ENCODE data around the gene ANKRD65. TPM values are rescaled to one million over a fixed set of nuclear protein-coding genes. Genes with fewer than 3 reads are reported as not detected.

The ANKRD65 gene
- total and polyA plus RNA-seq, 2 experiments from 2014 or later = 2.1 to 5.5 TPM

DNA sequence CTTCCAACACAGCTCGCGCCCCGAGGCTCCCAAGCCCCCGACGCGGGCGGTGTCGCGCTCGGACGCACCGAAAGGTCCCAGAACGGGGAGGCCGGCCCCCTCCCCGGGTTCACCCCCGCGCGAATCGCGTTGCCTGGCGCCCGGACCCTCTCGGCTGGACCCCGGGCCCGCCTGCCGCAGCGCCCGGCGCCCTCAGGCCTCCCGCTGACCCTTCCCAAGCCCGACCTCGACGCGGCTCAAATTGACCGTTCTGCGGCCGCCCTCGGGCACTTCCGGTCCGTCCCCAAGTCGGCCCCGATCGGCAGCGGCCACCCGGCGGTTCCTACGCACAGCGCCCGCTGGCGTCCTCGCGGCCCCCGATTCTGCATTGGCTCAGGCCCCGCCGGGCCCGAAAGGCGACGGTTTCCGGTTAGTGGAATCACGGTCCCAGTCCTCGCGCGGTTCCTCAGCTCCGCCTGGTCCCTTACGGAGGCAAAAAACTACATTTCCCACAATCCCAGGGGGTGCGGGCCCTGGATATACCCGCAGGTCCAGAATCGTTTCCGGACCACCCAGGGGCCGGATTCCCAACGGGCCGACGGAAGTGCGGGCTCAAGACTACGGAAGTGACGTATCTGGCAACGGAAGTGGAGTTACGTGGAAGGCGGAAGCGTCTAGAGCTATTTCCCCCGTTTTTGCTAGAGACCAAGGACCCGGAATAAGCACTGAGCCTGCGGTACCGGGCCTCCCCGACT, 46.0 kb downstream of the ANKRD65 start, which contains the start of gene AURKAIP1:
Gene AURKAIP1, minus strand, starts transcription at position 279 of the 734 bp plus-strand sequence. CDS start 451 bp downstream, outside the sequence.
- DNase-seq (ENCODE audit: low spot score) = peak; percentile 99
- Histone ChIP-seq H3K9me2 (replicated peaks; ENCODE audit: insufficient read depth) (no peaks in the 10 kb centered on the region), H4K20me1 (ENCODE audit: insufficient read depth, poor library complexity, severe bottlenecking) (no peaks in the 10 kb centered on the region), H2AFZ (peak within 1 kb of the TSS; percentile 32), H3K4me1 (ENCODE audit: insufficient read depth) (peaks cover 9% of the 10 kb centered on the region), H3K9me3 (ENCODE audit: low read depth) (no peaks in the 10 kb centered on the region), H3K79me2 (peaks cover 27% of the 10 kb centered on the region), H3K36me3 (replicated peaks; ENCODE audit: insufficient read depth, low read depth) (no peaks in the 10 kb centered on the region), H3K4me3 (peak within 1 kb of the TSS; percentile 52), H3K4me2 (peak within 1 kb of the TSS; percentile 97), H3K27ac (peak within 1 kb of the TSS; percentile 96), H3K27me3 (no peaks in the 10 kb centered on the region)
- WGBS (ENCODE audit: low lambda C conversion rate, missing lambda C conversion rate) = 1% methylated on average over 59 of the region's 85 CpGs
- TF ChIP-seq EZH2 (IDR thresholded peaks at IDR 0.05; ENCODE audit: borderline replicate concordance) (no peak), EZH2phosphoT487 (IDR thresholded peaks at IDR 0.05; ENCODE audit: low read depth, severe bottlenecking, unreplicated experiment) (no peak)
- TF ChIP-seq, protein P1, sequence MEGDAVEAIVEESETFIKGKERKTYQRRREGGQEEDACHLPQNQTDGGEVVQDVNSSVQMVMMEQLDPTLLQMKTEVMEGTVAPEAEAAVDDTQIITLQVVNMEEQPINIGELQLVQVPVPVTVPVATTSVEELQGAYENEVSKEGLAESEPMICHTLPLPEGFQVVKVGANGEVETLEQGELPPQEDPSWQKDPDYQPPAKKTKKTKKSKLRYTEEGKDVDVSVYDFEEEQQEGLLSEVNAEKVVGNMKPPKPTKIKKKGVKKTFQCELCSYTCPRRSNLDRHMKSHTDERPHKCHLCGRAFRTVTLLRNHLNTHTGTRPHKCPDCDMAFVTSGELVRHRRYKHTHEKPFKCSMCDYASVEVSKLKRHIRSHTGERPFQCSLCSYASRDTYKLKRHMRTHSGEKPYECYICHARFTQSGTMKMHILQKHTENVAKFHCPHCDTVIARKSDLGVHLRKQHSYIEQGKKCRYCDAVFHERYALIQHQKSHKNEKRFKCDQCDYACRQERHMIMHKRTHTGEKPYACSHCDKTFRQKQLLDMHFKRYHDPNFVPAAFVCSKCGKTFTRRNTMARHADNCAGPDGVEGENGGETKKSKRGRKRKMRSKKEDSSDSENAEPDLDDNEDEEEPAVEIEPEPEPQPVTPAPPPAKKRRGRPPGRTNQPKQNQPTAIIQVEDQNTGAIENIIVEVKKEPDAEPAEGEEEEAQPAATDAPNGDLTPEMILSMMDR (IDR thresholded peaks at IDR 0.05; ENCODE audit: poor library complexity) = no peak

DNA sequence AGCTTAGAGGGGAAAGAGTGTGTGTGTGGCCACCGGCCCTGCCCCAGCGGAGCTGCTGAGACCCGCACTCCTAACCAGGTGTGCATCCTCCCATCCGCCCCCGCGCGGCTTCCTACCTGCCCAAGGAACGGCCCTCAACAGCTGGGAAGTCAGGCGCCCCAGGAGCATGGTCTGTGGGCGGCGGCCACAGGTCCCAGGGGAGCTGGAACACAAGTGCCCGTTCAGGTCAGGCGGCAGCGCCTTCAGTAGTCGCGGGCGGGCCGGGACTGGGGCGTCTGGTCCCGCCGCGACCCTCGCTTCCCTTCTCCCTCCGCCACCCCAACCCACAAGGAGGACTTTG, 46.5 kb downstream of the ANKRD65 start:
- Histone ChIP-seq H3K4me1 (ENCODE audit: insufficient read depth) (peaks cover 9% of the 10 kb centered on the region), H3K27ac (peak overlapping the region; percentile 85), H4K20me1 (ENCODE audit: insufficient read depth, poor library complexity, severe bottlenecking) (no peaks in the 10 kb centered on the region), H3K4me2 (peak overlapping the region; percentile 97), H3K9me2 (replicated peaks; ENCODE audit: insufficient read depth) (no peaks in the 10 kb centered on the region), H3K79me2 (peaks cover 27% of the 10 kb centered on the region), H3K36me3 (replicated peaks; ENCODE audit: insufficient read depth, low read depth) (no peaks in the 10 kb centered on the region), H3K4me3 (peak overlapping the region; percentile 52), H3K27me3 (no peaks in the 10 kb centered on the region), H3K9me3 (ENCODE audit: low read depth) (no peaks in the 10 kb centered on the region), H2AFZ (peak overlapping the region; percentile 13)
- WGBS (ENCODE audit: low lambda C conversion rate, missing lambda C conversion rate) = 3% methylated on average over 10 of the region's 24 CpGs
- DNase-seq (ENCODE audit: low spot score) = no peak
- no peak for TF ChIP-seq EZH2 (IDR thresholded peaks at IDR 0.05; ENCODE audit: borderline replicate concordance)
- TF ChIP-seq, protein P1 (IDR thresholded peaks at IDR 0.05; ENCODE audit: poor library complexity) = no peak
- no peak for TF ChIP-seq EZH2phosphoT487 (IDR thresholded peaks at IDR 0.05; ENCODE audit: low read depth, severe bottlenecking, unreplicated experiment)

DNA sequence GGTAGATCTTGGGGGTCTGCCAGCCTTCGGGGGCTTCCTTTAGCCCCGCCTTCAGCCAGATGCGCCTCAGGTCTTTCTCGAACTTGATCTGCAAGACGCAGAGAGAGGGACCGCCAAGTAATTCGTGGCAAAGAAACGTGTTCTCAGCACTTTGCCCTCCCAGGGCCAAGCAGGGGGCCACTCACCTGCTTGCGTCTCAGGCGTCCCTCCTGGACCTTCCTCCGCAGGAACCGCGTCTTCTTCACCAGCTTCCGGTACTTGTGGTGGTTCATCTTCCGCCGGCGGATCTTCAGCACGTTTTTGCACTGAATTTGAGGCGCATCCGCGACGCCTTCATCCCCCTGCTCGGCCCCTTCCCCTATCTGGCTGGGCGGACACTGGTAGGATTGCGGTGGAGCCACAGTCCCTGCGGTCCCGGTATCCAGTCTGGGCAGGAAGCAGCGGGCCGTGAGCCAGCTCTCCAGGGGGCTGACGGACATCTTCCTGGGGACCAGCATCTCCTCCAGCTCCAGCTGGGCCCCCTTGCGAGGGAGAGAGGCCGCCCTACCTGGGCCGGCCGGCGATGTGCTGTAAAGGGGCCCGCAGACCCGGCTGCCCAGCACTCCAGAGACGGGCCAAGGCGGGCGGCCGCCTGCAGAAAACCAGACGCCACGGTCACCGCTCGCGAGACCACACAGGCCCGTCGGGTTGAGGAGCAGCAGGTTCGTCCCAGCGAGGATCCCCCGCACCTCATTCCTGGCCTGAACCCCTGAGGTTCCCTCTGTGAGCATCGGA, 47.1 kb downstream of the ANKRD65 start:
- no peak overlapping the region for H2AFZ ChIP-seq
- peak overlapping the region; percentile 97 for H3K4me2 ChIP-seq
- no peaks in the 10 kb centered on the region for H3K9me3 ChIP-seq (ENCODE audit: low read depth)
- no peak overlapping the region for H3K27ac ChIP-seq
- no peak for DNase-seq (ENCODE audit: low spot score)
- H3K4me1 ChIP-seq (ENCODE audit: insufficient read depth) = peaks cover 9% of the 10 kb centered on the region
- H4K20me1 ChIP-seq (ENCODE audit: insufficient read depth, poor library complexity, severe bottlenecking) = no peaks in the 10 kb centered on the region
- no peaks in the 10 kb centered on the region for H3K36me3 ChIP-seq (replicated peaks; ENCODE audit: insufficient read depth, low read depth)
- 63% methylated on average over 51 of the region's 52 CpGs for WGBS (ENCODE audit: low lambda C conversion rate, missing lambda C conversion rate)
- TF ChIP-seq EZH2phosphoT487 (IDR thresholded peaks at IDR 0.05; ENCODE audit: low read depth, severe bottlenecking, unreplicated experiment) (no peak), EZH2 (IDR thresholded peaks at IDR 0.05; ENCODE audit: borderline replicate concordance) (no peak)
- TF ChIP-seq, protein P1 (IDR thresholded peaks at IDR 0.05; ENCODE audit: poor library complexity) = no peak
- H3K79me2 ChIP-seq = peaks cover 27% of the 10 kb centered on the region
- no peaks in the 10 kb centered on the region for H3K27me3 ChIP-seq
- H3K9me2 ChIP-seq (replicated peaks; ENCODE audit: insufficient read depth) = no peaks in the 10 kb centered on the region
- H3K4me3 ChIP-seq = peak overlapping the region; percentile 52

Data from hepatocyte (in vitro differentiated cells).